Ishikawa (cell line): ENCODE results near the gene CHN2.
A peak's percentile ranks its signal among the peaks of the same experiment; 100 is the strongest.

ENCODE experiments used
- CEBPB ChIP-seq: IDR thresholded peaks from 2 replicates; pipeline ENCODE4 v1.6.1; 2012
- CREB1 ChIP-seq: IDR thresholded peaks from 2 replicates; pipeline ENCODE4 v1.6.1; 2012; ENCODE audit warnings: low read depth
- EGR1 ChIP-seq: IDR thresholded peaks from 2 replicates; pipeline ENCODE4 v1.6.1; 2012
- EP300 ChIP-seq: IDR thresholded peaks from 2 replicates; pipeline ENCODE4 v1.6.1; 2012; ENCODE audit warnings: borderline replicate concordance
- FOXM1 ChIP-seq: IDR thresholded peaks from 2 replicates; pipeline ENCODE4 v1.6.1; 2012; ENCODE audit warnings: low read depth, borderline replicate concordance
- MAX ChIP-seq: IDR thresholded peaks from 2 replicates; pipeline ENCODE4 v1.6.1; 2012
- NFIC ChIP-seq: IDR thresholded peaks from 2 replicates; pipeline ENCODE4 v1.6.1; 2012
- RAD21 ChIP-seq: IDR thresholded peaks from 2 replicates; pipeline ENCODE4 v1.6.1; 2012; ENCODE audit warnings: low read depth
- REST ChIP-seq: IDR thresholded peaks from 2 replicates; pipeline ENCODE4 v1.6.1; 2012; ENCODE audit warnings: low read depth, mild to moderate bottlenecking
- TAF1 ChIP-seq: IDR thresholded peaks from 2 replicates; pipeline ENCODE4 v1.6.1; 2012; ENCODE audit warnings: low read depth, mild to moderate bottlenecking
- TCF12 ChIP-seq: IDR thresholded peaks from 2 replicates; pipeline ENCODE4 v1.6.1; 2012; ENCODE audit warnings: low read depth
- TEAD4 ChIP-seq: IDR thresholded peaks from 2 replicates; pipeline ENCODE4 v1.6.1; 2012
- USF1 ChIP-seq: IDR thresholded peaks from 2 replicates; pipeline ENCODE4 v1.6.1; 2012
- YY1 ChIP-seq: IDR thresholded peaks from 2 replicates; pipeline ENCODE4 v1.6.1; 2012; ENCODE audit warnings: low read depth
- ZBTB7A ChIP-seq: IDR thresholded peaks from 2 replicates; pipeline ENCODE4 v1.6.1; 2012; ENCODE audit warnings: low read depth

Gene CHN2

GRCh38 chr7:29416938-29417305 is 222.3 kb downstream of the CHN2 start:
- TF ChIP-seq TEAD4 (no peak), TCF12 (no peak), MAX (no peak), EP300 (no peak), NFIC (no peak), FOXM1 (no peak), YY1 (no peak), RAD21 (no peak), USF1 (no peak), CEBPB (no peak), ZBTB7A (no peak), EGR1 (no peak), CREB1 (no peak), REST (no peak), TAF1 (no peak)

GRCh38 chr7:29418056-29418455 is 223.5 kb downstream of the CHN2 start:
- TF ChIP-seq TEAD4 (no peak), MAX (0 out of 2 replicates have a peak, but pooled peaks have one; percentile 3), USF1 (no peak)

GRCh38 chr7:29418651-29419050 is 224.1 kb downstream of the CHN2 start:
- TF ChIP-seq ZBTB7A (no peak), USF1 (no peak), EP300 (no peak), TEAD4 (no peak), CREB1 (no peak), REST (no peak), NFIC (no peak), YY1 (no peak), EGR1 (no peak), TCF12 (no peak), FOXM1 (no peak), TAF1 (no peak)

GRCh38 chr7:29420011-29420410 is 225.4 kb downstream of the CHN2 start:
- no peak for TF ChIP-seq MAX
- no peak for TF ChIP-seq RAD21
- no peak for TF ChIP-seq REST
- TF ChIP-seq YY1 = no peak
- TF ChIP-seq TAF1 = no peak
- TF ChIP-seq TCF12 = no peak
- TF ChIP-seq NFIC = no peak
- TF ChIP-seq EGR1 = no peak
